Measurements from ENCODE around the gene SYTL2. TPM values are rescaled to one million over a fixed set of nuclear protein-coding genes. Genes with fewer than 3 reads are reported as not detected.
"Not testable (repeated sequence)": the region's sequence is repeated elsewhere in the genome, so short reads cannot be mapped to it uniquely, and the experiment has no call there.

SYTL2 gene
- total RNA-seq, 1 donor: 19.9 TPM

DNA sequence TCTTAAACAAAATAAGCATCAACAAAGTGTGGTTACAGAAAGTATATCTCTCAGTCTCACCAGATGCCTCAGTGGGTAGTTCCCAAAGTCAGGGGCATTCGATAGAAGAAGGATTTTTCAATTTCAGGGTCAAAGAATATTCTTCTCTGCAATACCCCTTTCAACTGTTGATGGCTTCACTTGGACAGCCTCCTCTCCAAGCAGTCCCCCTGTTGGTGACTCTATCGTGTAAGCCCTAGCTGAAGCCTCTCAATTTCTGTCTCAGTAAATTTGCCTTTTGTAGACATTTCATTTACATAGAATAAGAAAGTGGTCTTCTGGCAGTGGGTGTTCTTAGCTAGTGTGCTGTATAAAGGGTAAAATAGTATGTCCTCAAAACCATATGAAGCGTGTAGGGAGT lies 33.0 kb upstream of the SYTL2 start:
- Histone ChIP-seq H3K79me2 (ENCODE audit: insufficient read depth, low read length) (no peaks in the 10 kb centered on the region), H3K36me3 (ENCODE audit: insufficient read depth, low read length) (no peaks in the 10 kb centered on the region), H3K27me3 (ENCODE audit: insufficient read depth, low read length) (no peaks in the 10 kb centered on the region), H3K9me3 (ENCODE audit: low read depth, low read length) (no peaks in the 10 kb centered on the region), H3K4me1 (ENCODE audit: insufficient read depth, low read length) (peaks cover 17% of the 10 kb centered on the region), H3K4me3 (ENCODE audit: insufficient read depth, low read length) (no peak overlapping the region), H3K27ac (ENCODE audit: low read depth, low read length) (no peak overlapping the region), H3K4me2 (ENCODE audit: insufficient read depth, low read length) (no peak overlapping the region), H4K20me1 (ENCODE audit: insufficient read depth, low read length) (no peaks in the 10 kb centered on the region), H2AFZ (ENCODE audit: low read length) (no peak overlapping the region)
- peak; percentile 38 for DNase-seq (ENCODE audit: insufficient read length, low spot score, missing footprints)
- TF ChIP-seq, protein P1, sequence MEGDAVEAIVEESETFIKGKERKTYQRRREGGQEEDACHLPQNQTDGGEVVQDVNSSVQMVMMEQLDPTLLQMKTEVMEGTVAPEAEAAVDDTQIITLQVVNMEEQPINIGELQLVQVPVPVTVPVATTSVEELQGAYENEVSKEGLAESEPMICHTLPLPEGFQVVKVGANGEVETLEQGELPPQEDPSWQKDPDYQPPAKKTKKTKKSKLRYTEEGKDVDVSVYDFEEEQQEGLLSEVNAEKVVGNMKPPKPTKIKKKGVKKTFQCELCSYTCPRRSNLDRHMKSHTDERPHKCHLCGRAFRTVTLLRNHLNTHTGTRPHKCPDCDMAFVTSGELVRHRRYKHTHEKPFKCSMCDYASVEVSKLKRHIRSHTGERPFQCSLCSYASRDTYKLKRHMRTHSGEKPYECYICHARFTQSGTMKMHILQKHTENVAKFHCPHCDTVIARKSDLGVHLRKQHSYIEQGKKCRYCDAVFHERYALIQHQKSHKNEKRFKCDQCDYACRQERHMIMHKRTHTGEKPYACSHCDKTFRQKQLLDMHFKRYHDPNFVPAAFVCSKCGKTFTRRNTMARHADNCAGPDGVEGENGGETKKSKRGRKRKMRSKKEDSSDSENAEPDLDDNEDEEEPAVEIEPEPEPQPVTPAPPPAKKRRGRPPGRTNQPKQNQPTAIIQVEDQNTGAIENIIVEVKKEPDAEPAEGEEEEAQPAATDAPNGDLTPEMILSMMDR (IDR thresholded peaks at IDR 0.05; ENCODE audit: extremely low read depth, low read depth, low read length): no peak

GRCh38 chr11:85840932-85841331 lies 30.0 kb upstream of the SYTL2 start:
- not testable (repeated sequence) for H3K4me3 ChIP-seq (ENCODE audit: insufficient read depth, low read length); H3K79me2 ChIP-seq (ENCODE audit: insufficient read depth, low read length); H3K27me3 ChIP-seq (ENCODE audit: insufficient read depth, low read length)

GRCh38 chr11:85835729-85836128 lies 24.8 kb upstream of the SYTL2 start:
- Histone ChIP-seq H3K79me2 (ENCODE audit: insufficient read depth, low read length) (no peaks in the 10 kb centered on the region), H3K36me3 (ENCODE audit: insufficient read depth, low read length) (no peaks in the 10 kb centered on the region), H3K27me3 (ENCODE audit: insufficient read depth, low read length) (no peaks in the 10 kb centered on the region), H3K4me3 (ENCODE audit: insufficient read depth, low read length) (no peak overlapping the region), H3K4me1 (ENCODE audit: insufficient read depth, low read length) (no peaks in the 10 kb centered on the region), H3K27ac (ENCODE audit: low read depth, low read length) (no peak overlapping the region), H3K4me2 (ENCODE audit: insufficient read depth, low read length) (no peak overlapping the region), H4K20me1 (ENCODE audit: insufficient read depth, low read length) (no peaks in the 10 kb centered on the region), H3K9me3 (ENCODE audit: low read depth, low read length) (no peaks in the 10 kb centered on the region), H2AFZ (ENCODE audit: low read length) (no peak overlapping the region)
- no peak for DNase-seq (ENCODE audit: insufficient read length, low spot score, missing footprints)
- TF ChIP-seq, protein P1 (IDR thresholded peaks at IDR 0.05; ENCODE audit: extremely low read depth, low read depth, low read length): no peak

More at GRCh38 chr11:85840932-85841331, 30.0 kb upstream of the SYTL2 start:
- H3K4me2 ChIP-seq (ENCODE audit: insufficient read depth, low read length); H3K36me3 ChIP-seq (ENCODE audit: insufficient read depth, low read length); H3K27ac ChIP-seq (ENCODE audit: low read depth, low read length); DNase-seq (ENCODE audit: insufficient read length, low spot score, missing footprints); H2AFZ ChIP-seq (ENCODE audit: low read length); H4K20me1 ChIP-seq (ENCODE audit: insufficient read depth, low read length); H3K9me3 ChIP-seq (ENCODE audit: low read depth, low read length): not testable (repeated sequence)
- H3K4me1 ChIP-seq (ENCODE audit: insufficient read depth, low read length): peaks cover 10% of the 10 kb centered on the region

DNA sequence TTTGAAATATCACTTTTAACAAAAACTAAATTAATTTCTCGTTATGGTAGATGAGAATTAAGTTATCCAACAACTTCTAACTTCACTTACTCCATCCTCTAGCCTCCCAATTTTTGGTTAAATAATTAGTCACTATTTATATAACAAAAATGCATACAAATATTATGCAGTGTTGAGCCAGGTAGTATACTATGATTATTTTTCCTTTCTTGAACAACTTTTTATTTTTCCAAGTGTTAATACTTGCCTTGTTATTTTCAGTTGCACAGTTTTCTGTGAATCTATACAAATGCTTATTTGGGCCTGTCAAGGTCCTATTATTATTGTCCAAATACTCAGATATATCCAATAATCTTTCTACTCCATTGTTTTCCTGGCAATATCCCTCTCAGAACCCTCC lies 24.3 kb upstream of the SYTL2 start:
- H3K27me3 ChIP-seq (ENCODE audit: insufficient read depth, low read length): no peaks in the 10 kb centered on the region
- no peaks in the 10 kb centered on the region for H4K20me1 ChIP-seq (ENCODE audit: insufficient read depth, low read length)
- no peak for DNase-seq (ENCODE audit: insufficient read length, low spot score, missing footprints)
- H3K4me3 ChIP-seq (ENCODE audit: insufficient read depth, low read length): no peak overlapping the region
- H3K79me2 ChIP-seq (ENCODE audit: insufficient read depth, low read length): no peaks in the 10 kb centered on the region
- H3K4me2 ChIP-seq (ENCODE audit: insufficient read depth, low read length): no peak overlapping the region
- no peaks in the 10 kb centered on the region for H3K4me1 ChIP-seq (ENCODE audit: insufficient read depth, low read length)
- TF ChIP-seq, protein P1 (IDR thresholded peaks at IDR 0.05; ENCODE audit: extremely low read depth, low read depth, low read length): no peak
- no peaks in the 10 kb centered on the region for H3K36me3 ChIP-seq (ENCODE audit: insufficient read depth, low read length)
- H2AFZ ChIP-seq (ENCODE audit: low read length): no peak overlapping the region
- no peaks in the 10 kb centered on the region for H3K9me3 ChIP-seq (ENCODE audit: low read depth, low read length)
- H3K27ac ChIP-seq (ENCODE audit: low read depth, low read length): no peak overlapping the region
